Thyroid gland (tissue), 4 donors: ENCODE measurements around the gene SLC6A9. TPM values are rescaled to one million over a fixed set of nuclear protein-coding genes. Genes with fewer than 3 reads are reported as not detected.

Experiments
- DNase-seq, 2 donors: peaks; one replicate each; pipeline ENCODE4 v3.0.0-alpha.2; 2019
- H3K27ac ChIP-seq, 3 donors: fragments of 200-600 bp; sonication (generic); 1 replicate in 2 of 3; 2 replicates in 1 of 3; pipeline ENCODE4 v1.5.1; 2016 to 2019; ENCODE audit warnings: mild to moderate bottlenecking in 1 of 3, moderate library complexity in 1 of 3
- H3K27me3 ChIP-seq: fragments of 200-600 bp; sonication (generic); one replicate; pipeline ENCODE4 v1.5.1; 2019
- H3K36me3 ChIP-seq, 2 donors: fragments of 200-600 bp; sonication (generic); one replicate each; pipeline ENCODE4 v1.5.1; 2016 to 2019
- H3K4me1 ChIP-seq, 2 donors: fragments of 200-600 bp; sonication (generic); one replicate each; pipeline ENCODE4 v1.5.1; 2017 to 2019
- H3K4me3 ChIP-seq, 3 donors: fragments of 200-600 bp; sonication (generic); replicated peaks in 1 of 3; 1 replicate in 2 of 3; 2 replicates in 1 of 3; pipeline ENCODE4 v1.5.1; 2016; ENCODE audit warnings: mild to moderate bottlenecking in 1 of 3
- H3K9me3 ChIP-seq: fragments of 200-600 bp; sonication (generic); one replicate; pipeline ENCODE4 v1.5.1; 2017
- POLR2A ChIP-seq, 2 donors: fragments of 450-650 bp; IDR thresholded peaks; one replicate each; pipeline ENCODE4 v1.6.1; 2017; ENCODE audit warnings: antibody characterized with exemption in 2 of 2, mild to moderate bottlenecking in 2 of 2, moderate library complexity in 1 of 2
- WGBS, 2 donors: methylation state at CpG; one replicate each; pipeline ENCODE4 v1.1.5; 2017; 5-methylcytosine and 5-hydroxymethylcytosine counted together
- intact Hi-C: fragments of 100-400 bp; cut with DNase I; formaldehyde crosslinking; loops from one replicate; pipeline ENCODE4 v1.15.1; 2023
- total RNA-seq, 4 donors: library from RNA; depleted of rRNA; stranded (reverse); fragments of >200 nt; gene quantifications; one replicate each; pipeline ENCODE4 v1.2.3, GENCODE V29; 2016
- TF ChIP-seq, protein P1 (sequence below), 6 experiments: fragments of 200-600 bp in 3 of 6; fragments of 450-650 bp in 3 of 6; sonication (generic) in 3 of 6; IDR thresholded peaks; one replicate each; pipeline ENCODE4 v1.5.1; 2016 to 2019; ENCODE audit warnings: antibody characterized with exemption in 6 of 6, mild to moderate bottlenecking in 2 of 6, inconsistent platforms in 1 of 6, moderate library complexity in 1 of 6

The SLC6A9 gene
- total RNA-seq, 4 donors from 2014 or later, result 7.2 to 11.3 (median 7.6) TPM

GRCh38 chr1:44037154-44037553 lies 5.9 kb upstream of the SLC6A9 start:
- H3K27me3 ChIP-seq, result no peaks in the 10 kb centered on the region
- H3K27ac ChIP-seq, result no peak overlapping the region
- no peak for DNase-seq
- TF ChIP-seq, protein P1, sequence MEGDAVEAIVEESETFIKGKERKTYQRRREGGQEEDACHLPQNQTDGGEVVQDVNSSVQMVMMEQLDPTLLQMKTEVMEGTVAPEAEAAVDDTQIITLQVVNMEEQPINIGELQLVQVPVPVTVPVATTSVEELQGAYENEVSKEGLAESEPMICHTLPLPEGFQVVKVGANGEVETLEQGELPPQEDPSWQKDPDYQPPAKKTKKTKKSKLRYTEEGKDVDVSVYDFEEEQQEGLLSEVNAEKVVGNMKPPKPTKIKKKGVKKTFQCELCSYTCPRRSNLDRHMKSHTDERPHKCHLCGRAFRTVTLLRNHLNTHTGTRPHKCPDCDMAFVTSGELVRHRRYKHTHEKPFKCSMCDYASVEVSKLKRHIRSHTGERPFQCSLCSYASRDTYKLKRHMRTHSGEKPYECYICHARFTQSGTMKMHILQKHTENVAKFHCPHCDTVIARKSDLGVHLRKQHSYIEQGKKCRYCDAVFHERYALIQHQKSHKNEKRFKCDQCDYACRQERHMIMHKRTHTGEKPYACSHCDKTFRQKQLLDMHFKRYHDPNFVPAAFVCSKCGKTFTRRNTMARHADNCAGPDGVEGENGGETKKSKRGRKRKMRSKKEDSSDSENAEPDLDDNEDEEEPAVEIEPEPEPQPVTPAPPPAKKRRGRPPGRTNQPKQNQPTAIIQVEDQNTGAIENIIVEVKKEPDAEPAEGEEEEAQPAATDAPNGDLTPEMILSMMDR (IDR thresholded peaks at IDR 0.05), result no peak
- TF ChIP-seq POLR2A (IDR thresholded peaks at IDR 0.05), result no peak
- no peak overlapping the region for H3K4me3 ChIP-seq
- 69 to 74% methylated on average over 5 of the region's 5 CpGs for WGBS, 2 donors
- intact Hi-C loops, result loop anchor here (10.0 kb wide), 1 partner anchor 272 kb away; no protein-coding TSS in a partner anchor
- H3K36me3 ChIP-seq, result no peaks in the 10 kb centered on the region
- H3K4me1 ChIP-seq, result peaks cover 0 to 13% of the 10 kb centered on the region in 2 donors
- no peaks in the 10 kb centered on the region for H3K9me3 ChIP-seq

DNA sequence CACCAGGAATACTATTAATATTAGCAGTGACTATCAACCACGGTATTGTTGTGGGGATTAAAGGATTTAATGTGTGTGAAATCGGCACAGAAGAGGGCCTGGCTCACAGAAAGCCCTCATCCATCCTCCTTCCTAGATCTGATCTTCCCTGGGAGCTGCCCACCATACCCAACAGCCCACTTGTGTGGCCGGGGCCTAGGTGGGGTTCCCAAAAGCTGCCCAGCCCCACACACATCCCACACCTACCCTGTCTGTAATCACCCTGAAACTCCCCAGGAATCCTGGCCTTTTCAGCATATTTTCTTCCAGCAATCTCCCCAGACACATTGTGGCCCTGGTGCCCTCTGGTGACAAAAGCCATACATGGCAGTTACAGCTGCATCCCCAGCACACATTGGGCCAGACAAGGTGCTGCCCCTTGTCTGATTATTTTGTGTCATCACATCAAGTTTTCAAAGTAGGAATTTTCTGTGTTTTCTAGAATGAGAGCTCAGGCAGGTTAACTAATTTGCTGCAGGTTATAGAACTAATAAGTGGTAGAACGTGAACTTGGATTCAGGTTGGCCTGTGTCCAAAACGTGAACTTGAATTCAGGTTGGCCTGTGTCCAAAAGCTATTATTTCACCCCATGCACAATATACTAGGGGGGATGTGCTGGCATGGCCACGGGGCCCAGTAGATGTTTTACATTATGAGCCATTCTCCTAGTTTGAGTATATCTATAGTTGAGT lies 5.3 kb upstream of the SLC6A9 start:
- Histone ChIP-seq H3K4me1 (peaks cover 5 to 16% of the 10 kb centered on the region in 2 donors), H3K4me3 (no peak overlapping the region), H3K9me3 (no peaks in the 10 kb centered on the region), H3K36me3 (no peaks in the 10 kb centered on the region), H3K27me3 (no peaks in the 10 kb centered on the region), H3K27ac (no peak overlapping the region)
- TF ChIP-seq, protein P1 (IDR thresholded peaks at IDR 0.05), result peak; percentile 54 to 92 (median 84)
- TF ChIP-seq POLR2A (IDR thresholded peaks at IDR 0.05), result no peak
- DNase-seq, result peak; percentile 76 to 79
- 9 to 18% methylated on average over 6 of the region's 6 CpGs for WGBS, 2 donors
- intact Hi-C loops, result loop anchor here (10.0 kb wide), 1 partner anchor 272 kb away; no protein-coding TSS in a partner anchor

DNA sequence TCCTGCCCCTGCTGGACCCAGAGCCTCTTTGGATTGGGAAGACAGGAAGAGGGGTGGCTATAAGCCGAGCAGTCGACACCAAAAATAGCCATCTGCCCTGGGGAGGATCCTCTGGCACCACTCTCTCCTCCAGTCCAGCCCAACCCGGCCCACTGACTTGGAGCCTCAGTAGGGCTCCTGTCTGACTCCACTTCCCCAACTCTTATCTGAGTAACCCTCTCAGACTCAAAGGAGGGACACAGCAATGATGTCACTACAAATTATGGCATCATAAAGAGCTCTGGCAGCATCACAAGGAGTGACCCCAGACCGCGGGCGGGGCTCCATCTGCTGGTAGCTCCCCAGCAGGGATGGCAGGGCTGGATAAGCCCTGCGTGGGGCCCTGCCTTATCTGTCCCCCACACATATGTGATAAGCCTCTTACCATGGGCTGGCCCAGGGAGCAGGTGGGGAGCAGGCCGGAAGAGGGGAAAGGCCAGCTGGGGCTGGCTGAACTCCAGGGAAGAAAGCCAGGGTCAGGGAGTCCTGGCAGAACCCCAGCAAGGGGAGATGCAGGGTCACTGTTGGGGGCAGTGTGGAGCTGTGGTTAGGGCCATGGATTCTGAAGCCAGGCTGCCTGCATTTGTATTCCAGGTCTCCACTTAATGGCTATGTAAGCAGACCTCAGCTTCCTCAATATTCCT lies 4.6 kb upstream of the SLC6A9 start:
- intact Hi-C loops, result loop anchor here (10.0 kb wide), 1 partner anchor 271 kb away; no protein-coding TSS in a partner anchor
- 59 to 67% methylated on average over 8 of the region's 8 CpGs for WGBS, 2 donors

GRCh38 chr1:44034976-44035716 lies 3.9 kb upstream of the SLC6A9 start:
- intact Hi-C loops, result loop anchor here (5.0 to 10.0 kb wide), 2 partner anchors 38 to 270 kb away; no protein-coding TSS in a partner anchor
- Histone ChIP-seq H3K4me1 (peaks cover 6 to 18% of the 10 kb centered on the region in 2 donors), H3K9me3 (no peaks in the 10 kb centered on the region), H3K4me3 (no peak overlapping the region), H3K27me3 (no peaks in the 10 kb centered on the region), H3K27ac (no peak overlapping the region), H3K36me3 (no peaks in the 10 kb centered on the region)
- TF ChIP-seq, protein P1 (IDR thresholded peaks at IDR 0.05), result no peak
- DNase-seq, result no peak
- 66 to 70% methylated on average over 6 to 10 of the region's 11 CpGs for WGBS, 2 donors

More for the DNA sequence above, 4.6 kb upstream of the SLC6A9 start:
- TF ChIP-seq, protein P1 (IDR thresholded peaks at IDR 0.05), result no peak
- no peak for TF ChIP-seq POLR2A (IDR thresholded peaks at IDR 0.05)
- H3K4me1 ChIP-seq, result peaks cover 6 to 18% of the 10 kb centered on the region in 2 donors
- peak overlapping the region in 2 of 3 donors; percentile 12 to 30 for H3K27ac ChIP-seq
- no peaks in the 10 kb centered on the region for H3K9me3 ChIP-seq
- H3K27me3 ChIP-seq, result no peaks in the 10 kb centered on the region
- H3K36me3 ChIP-seq, result no peaks in the 10 kb centered on the region
- no peak for DNase-seq
- H3K4me3 ChIP-seq, result no peak overlapping the region
